ENCODE data around the gene HNRNPA3. TPM values are rescaled to one million over a fixed set of nuclear protein-coding genes. Genes with fewer than 3 reads are reported as not detected.

The HNRNPA3 gene
- total RNA-seq, 8 experiments from 2014 or later: 45.1 to 173 (median 87.4) TPM

Other genes starting within 250 kb of the HNRNPA3 start
- 100 to 1,000 TPM in 2 of 8 experiments, 10 to 100 TPM in 6; 28.6 to 218 (median 62.0) TPM for gene NFE2L2, start 51.9 kb downstream of the HNRNPA3 start, total RNA-seq
- gene AGPS, start 180.0 kb downstream of the HNRNPA3 start, total RNA-seq: 10 to 100 TPM; 21.6 to 62.4 (median 30.2) TPM

Data from motor neuron (in vitro differentiated cells).